Right forelimb (tissue), 1 donor: ENCODE data around the gene CNNM3.
A peak's percentile ranks its signal among the peaks of the same experiment; 100 is the strongest.
"Not testable (repeated sequence)": the region's sequence is repeated elsewhere in the genome, so short reads cannot be mapped to it uniquely, and the experiment has no call there.

Experiments
- DNase-seq: peaks from one replicate; pipeline ENCODE4 v3.0.0-alpha.2; 2018

The CNNM3 gene

DNA sequence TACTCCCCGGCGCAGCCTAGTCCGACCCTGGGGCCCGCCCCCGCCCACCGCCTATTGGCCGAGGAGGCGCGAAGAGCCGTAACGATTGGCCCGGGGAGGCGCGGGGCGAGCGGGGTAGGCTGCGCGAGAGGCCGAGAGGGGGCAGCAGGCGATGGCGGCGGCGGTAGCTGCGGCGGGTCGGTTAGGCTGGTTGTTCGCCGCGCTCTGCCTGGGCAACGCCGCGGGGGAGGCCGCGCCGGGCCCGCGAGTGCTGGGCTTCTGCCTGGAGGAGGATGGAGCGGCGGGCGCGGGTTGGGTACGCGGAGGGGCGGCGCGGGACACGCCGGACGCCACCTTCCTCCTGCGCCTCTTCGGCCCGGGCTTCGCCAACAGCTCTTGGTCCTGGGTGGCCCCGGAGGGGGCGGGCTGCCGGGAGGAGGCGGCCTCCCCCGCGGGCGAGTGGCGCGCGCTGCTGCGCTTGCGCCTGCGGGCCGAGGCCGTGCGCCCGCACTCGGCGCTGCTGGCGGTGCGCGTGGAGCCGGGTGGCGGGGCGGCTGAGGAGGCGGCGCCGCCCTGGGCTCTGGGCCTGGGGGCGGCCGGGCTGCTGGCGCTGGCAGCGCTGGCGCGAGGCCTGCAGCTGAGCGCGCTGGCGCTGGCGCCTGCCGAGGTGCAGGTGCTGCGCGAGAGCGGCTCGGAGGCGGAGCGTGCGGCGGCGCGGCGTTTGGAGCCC is at the start of gene CNNM3:
Gene CNNM3 (plus strand): TSS at position 142 of the 709 bp plus-strand sequence. CDS start 10 bp downstream, at position 152.
- DNase-seq: peak; percentile 97

DNA sequence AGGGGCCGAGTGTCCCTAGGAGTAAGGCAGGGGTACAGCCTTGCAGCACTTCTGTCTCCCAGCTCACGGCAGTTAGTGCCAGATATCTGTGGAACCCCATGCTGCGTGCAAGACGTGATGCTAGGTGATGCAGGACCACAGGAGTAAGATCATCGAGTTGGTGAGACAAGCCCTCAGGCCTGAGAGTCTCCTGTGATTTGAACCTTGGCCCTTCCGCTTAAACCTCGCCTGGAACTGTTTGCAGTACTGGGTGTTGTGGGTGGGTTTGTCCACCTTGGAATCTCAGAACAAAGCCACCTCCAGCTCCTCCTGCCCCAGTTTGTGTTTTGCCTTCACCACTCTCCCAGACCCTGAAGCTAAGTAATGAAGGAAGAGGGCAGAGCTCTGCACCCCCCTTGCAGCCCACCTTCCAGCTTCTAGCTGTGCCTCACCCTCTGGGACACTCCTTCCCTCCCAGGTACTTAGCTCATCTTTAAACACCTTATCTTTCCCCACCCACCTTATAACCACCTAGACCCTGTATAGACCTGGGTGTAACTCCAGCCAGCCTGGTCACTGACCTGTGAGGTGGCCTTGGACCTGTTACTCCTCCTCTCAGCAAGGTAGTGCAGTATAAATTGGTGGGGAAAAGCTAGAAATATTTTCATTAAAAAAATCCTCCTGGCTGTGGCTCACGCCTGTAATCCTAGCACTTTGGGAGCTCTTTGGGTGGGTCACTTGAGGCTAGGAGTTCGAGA is 48.8 kb upstream of the CNNM3 start:
- DNase-seq: no peak

DNA sequence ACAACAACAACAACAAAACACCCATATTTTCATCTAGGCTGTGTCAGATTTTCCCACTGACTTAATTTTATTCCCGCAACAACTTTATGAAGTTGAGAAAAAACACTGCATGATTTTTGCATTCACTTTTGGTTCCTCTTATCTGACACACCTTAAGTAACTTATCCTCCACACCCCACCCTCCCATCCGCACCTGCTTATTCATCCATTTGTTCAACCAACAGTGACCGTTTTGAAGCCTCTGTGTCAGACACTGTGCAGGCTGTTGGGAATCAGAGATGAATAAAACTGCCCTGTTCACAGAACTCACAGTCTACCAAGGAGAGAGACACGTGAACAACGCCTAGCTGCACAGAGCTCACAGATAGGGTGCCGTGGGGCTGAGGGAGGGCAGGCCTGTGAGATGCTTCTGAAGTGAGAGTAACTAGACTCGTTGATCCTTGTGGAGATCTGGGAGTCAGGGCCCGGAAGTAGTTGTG is 47.9 kb upstream of the CNNM3 start:
- DNase-seq: no peak

DNA sequence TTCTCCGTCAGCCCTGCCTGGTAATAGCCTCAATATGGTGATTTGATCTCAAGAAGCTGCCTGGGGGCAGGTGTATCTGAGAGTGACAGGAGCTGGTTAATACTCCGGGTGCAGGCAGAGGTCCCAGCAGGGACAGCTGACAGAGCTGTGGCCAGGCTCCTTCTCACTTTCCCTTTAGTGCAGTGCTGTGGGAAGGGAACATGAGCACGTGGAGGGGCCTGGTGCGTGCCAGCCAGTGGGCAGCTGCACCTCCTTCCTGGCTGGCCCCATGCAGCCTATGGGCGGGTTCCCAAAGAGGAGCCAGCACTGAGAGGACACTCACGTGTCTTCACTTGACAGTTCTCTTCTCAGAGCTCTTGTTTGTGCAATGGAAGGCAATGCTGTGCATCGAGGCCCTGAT is 46.3 kb upstream of the CNNM3 start:
- peak; percentile 58 for DNase-seq

DNA sequence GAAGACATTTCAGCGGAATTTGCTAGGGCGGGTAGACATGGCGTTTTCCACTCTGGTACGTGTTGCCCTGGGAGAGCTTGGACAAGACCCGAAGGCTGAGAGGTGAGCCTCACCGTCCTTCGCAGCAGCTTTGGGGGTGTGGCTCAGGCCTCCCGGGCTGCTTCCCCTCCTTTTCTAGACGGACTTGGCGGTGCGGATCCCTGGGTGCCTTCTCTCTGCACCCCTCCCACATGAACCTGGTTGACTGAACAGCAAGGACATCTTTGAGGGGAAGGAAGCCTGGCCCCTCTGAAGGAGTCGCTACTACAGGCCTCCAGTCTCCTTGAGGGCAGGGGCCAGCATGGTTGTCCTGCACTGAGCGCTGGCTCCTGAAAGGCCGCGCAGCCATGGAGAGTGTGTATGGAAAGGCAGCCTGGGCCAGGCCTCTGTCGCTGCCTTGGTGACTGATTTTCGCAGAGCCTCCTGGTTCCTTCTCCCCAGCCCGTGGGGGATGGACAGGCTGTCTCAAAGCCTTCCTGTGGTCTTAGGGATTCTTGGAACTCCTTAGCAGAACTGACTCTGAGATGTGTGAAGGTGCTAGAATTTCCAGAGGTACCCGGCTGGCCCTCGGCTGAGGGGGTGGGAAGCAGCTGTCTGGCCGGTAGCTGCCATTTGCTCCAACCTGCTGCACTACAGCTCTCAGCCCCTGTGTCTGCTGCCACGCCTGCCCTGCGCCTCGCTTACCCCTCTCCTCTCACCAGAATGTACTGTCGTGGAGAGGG is 45.4 kb upstream of the CNNM3 start:
- DNase-seq: no peak

DNA sequence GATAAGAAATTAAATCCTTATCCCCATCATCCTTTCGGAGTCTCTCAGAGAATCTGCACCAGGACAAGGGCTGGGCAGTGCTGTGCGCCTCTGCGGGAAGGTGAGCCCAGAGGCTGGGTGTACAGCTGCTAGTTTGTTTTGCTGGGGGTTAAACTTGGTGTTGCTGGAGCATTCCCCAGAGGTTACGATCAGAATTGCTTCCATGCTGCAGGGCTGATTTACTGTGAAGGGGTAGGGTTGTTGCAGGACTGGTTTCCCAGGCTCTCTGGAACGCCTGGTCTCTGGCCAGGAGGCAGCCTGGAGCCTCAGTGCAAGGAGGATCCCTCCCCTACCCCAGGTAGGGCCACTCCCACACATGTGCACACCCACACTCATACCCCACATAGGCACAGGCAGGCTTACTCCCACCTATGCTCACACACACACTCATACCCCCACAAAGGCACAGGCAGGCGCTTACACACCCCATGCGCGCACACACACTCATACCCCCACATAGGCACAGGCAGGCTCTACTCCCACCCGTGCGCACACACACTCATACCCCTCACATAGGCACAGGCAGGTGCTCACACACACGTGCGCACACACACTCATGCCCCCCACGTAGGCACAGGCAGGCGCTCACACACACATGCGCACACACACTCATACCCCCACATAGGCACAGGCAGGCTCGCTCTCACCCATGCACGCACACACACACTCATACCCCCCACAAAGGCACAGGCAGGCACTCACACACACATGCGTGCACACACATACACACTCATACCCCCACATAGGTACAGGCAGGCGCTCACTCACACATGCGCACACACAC is 44.1 kb upstream of the CNNM3 start:
- DNase-seq: no peak

DNA sequence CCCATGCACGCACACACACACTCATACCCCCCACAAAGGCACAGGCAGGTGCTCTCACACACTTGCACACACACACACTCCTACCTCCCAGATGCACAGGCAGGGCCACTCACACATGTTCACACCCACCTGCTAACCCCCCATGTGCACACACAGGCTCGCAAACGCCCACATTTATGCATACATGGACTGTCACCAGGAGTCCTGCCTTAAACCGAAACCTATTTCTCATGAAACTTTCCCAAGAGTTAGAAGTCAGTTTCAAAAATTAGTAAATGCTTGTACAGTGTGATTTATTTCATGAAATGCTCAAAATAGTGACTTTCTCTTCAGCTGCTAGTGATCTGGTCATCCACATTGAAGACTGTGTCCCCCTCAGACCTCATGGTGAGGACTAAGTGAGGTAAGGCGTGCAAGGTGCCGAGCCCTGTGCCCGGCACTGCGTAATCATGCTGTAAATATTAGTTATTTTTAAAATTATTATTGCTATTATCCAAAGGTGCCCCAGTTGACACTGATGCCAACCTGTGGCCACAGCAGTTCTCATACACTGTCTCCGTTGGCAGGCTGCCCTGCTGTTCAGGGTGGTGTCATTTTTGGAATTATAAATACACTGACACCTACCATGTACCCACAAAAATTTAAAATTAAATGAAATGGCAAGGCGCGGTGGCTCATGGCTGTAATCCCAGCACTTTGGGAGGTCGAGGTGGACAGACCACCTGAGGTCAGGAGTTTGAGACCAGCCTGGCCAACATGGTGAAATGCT is 43.0 kb upstream of the CNNM3 start:
- DNase-seq: no peak

DNA sequence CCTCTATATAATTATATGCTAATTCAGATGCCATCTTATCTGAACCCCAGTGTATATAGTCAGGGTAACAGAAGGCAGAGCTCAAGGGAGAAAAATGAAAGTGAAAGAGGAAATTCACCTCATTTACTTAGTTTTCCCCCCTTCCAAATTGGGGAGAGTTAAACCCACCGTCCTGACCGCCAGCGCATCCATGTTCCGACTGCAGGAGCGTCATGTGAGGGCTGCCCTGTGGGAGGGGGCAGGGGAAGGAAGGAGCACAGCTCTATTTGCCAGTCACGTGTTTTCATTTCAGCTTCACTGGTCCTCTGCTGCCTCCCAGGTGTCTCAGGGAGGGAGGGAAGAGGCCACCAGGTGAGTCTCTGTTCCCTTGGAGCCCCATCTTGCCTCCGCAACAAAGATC is 42.1 kb upstream of the CNNM3 start:
- DNase-seq: no peak

DNA sequence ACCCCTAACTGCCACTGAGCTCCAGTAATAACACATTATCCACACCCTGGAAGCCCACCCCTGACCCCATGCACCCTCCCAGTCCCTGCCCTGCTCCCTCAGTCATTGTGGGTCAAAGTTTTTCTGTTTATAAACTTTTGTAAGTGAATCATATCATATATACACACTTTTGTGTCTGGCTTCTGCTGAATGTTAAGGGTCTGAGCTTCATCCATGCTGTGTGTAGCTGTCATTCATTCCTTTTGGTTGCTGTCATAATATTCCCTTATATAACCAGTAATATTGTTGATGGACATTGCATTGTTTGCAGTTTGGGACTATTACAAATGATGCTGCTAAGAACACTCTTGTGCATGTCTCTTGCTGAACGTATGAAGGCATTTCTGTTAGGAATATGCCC is 40.9 kb upstream of the CNNM3 start:
- no peak for DNase-seq

DNA sequence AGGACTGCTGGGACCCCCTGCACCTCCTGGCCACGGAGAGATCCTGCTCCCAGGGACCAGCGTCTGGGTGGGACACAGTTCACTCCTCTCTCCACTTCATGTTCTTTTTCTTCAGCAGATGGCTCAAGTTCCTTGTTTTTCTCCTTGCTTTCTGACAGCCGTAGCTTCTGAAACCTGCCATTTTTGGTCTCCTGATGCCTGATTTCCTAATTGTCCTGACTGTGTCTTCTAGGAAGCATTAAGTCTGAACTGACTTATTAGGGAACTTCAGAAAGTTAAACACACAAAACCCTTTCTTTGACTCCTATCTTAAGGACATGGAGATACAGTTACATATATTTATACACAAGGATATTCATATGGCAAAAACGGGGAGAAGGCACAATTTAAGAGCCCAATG is 32.7 kb upstream of the CNNM3 start:
- DNase-seq: no peak

DNA sequence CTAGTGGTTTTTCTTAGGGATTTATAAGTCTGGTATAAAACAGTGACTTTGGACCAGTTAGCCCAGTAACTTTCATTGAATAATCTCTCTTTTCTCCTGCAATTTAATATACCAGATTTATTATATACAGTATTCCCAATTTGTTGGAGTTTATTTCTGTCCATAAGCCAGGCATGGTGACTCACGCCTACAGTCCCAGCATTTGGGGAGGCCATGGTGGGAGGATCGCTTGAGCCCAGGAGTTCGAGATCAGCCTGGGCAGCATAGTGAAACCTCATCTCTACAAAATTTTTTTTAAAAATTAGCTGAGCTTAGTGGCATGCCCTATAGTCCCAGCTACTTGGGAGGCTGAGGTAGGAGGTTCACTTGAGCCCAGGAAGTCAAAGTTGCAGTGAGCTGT is 28.7 kb upstream of the CNNM3 start:
- no peak for DNase-seq

DNA sequence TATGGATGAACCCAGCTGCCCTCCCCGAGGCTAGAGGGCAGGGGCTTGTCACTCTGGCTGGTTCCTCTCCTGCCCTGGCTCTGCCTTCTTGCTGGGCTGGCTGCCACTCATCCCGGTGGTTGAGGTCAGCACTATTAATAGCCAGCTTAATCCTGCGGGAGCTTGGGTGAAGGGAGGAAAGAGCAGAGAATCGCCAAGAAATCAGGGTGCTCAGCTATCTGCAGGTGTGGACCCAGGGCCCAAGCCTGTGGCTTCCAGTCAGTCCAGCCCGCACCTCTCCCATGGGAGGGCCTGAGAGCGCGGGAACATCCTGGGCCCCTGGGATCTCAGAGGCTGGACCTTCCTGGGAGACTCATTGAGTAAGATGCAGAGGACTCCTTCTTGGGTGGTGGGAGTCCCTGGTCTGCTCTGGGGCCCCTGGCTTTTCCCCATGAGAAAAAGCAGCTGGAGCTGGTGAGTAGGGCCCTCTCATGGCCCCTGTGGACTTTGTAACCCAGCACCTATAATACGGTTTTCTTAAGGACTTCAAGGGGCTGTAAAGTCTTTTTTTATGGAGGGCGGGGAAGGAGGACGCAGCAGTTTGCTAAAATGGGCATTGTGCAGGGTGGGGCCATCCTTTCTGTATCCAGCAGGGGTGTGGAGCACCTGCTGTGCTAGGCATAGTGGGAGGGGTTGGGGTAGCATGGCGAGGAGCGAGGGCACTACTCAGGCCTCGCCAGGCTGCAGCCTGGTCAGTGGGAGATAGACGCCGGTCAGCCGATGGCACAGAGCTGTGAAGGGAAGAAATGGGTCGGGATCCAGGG is 27.4 kb upstream of the CNNM3 start:
- no peak for DNase-seq

DNA sequence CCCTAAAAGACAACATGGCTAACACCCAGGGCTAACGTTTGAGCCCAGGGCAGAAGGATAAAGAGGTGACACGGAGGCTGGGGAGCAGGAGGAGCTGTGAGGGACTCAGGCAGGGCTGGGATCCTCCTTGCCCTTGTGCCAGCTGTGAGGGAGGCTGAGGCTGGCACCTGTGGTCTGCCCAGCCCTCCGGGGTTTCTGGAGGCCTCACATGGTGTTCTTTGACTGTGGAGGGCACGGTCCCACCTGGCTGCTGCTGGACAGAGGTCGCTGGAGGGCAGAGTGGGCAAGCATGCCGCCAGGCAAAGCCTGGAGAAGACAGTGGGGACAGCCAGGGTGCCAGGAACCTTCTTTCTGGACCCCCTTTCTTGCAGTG is 26.8 kb upstream of the CNNM3 start:
- no peak for DNase-seq

DNA sequence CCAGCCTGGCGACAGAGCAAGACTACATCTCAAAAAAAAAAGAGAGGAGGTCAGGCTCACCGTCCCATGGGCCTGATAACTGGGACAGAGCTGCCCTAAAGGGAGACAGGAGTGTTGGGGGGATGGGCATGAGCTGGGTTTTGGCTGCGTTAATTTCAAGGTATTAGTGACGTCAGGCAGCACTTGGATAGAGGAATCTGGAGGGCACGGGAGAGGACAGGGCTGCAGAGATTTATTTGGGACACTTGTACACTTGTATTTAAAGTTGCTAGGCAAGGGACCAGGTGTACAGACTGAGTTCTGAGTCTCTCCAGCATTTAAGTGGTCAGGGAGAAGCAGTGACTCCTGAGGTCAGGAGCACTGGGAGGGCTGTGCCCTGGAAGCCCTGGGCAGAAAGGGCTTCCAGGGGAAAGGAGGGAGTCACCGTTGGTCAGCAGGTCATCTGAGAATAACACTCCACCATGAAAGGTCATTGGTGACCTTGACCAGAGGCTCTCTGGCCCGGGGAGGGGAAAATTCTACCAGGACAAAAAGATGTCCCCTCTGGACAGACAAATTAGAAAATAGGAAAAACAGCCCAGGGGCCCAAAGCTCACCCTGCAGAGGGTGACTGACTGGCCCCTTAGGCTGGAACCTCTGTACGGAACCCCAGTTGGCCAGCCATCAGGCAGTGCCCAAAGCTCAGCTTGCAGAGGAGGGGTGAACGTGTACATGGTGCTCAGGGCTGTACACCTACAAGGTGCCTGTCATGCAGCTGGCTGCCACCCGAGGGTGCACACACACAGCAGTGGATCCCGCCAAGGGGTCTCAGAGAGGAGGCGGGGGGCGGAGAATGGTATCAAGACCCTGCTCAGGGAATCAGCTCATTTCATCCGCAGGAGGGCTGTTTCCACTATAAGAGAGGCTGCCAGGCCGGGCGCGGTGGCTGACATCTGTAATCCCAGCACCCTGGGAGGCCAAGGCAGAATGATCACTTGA is 23.0 kb upstream of the CNNM3 start:
- DNase-seq: no peak

DNA sequence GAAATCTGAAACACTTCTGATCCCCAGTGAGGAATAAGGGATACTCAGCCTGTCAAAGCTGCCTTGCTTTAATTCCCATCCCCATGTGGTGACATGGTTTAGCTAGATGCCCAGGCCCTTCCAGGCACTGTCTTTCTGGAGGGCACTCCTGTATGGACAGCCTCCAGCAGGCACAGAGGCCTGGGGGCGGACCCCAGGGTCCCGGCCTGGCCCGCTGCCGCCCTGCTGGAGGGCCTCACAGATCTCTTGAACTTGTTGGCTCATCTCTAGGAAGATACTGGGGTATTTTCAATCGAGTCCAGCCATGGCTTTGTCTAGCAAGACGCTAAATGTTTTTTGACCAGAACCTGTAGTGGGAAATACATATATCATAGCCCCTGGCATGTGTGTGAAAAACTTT is 21.0 kb upstream of the CNNM3 start:
- DNase-seq: no peak

DNA sequence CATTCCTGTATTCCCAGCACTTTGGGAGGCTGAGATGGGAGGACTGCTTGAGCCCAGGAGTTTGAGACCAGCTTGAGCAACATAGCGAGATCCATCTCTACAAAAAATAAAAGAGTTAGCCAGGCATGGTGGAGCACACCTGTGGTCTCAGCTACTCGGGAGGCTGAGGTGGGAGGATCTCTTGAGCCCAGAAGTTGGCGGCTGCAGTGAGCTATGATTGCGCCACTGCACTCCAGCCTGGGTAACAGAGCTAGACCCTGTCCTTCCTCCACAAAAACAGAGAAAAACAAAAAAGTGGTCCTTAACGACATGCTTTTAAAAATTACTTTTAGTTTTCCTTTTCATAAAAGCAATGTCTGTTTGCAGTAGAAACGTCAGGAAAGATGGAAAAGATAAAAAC is 19.6 kb upstream of the CNNM3 start:
- DNase-seq: not testable (repeated sequence)

DNA sequence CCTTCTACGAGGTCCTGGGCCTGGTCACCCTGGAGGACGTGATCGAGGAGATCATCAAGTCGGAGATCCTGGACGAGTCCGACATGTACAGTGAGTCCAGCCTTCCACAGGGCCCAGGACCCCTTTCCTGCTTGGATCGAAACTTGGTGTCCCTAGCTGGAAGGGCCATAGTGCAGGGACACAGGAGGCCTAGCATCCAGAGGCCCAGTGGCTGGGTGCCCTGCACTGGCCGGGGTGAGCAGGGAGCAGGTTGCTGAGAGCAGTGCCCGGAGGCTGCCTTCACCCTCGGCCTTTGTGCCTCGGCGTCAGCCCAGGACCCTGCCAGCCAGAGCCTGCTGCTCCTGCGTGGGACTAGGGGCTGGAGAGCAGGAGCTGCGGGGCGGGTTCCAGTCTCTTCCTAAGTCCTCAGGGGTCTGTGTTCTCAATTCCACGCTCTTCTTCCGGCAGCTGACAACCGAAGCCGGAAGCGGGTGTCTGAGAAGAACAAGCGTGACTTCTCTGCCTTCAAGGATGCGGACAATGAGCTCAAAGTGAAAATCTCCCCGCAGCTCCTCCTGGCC is 18.9 kb upstream of the CNNM3 start:
- no peak for DNase-seq

DNA sequence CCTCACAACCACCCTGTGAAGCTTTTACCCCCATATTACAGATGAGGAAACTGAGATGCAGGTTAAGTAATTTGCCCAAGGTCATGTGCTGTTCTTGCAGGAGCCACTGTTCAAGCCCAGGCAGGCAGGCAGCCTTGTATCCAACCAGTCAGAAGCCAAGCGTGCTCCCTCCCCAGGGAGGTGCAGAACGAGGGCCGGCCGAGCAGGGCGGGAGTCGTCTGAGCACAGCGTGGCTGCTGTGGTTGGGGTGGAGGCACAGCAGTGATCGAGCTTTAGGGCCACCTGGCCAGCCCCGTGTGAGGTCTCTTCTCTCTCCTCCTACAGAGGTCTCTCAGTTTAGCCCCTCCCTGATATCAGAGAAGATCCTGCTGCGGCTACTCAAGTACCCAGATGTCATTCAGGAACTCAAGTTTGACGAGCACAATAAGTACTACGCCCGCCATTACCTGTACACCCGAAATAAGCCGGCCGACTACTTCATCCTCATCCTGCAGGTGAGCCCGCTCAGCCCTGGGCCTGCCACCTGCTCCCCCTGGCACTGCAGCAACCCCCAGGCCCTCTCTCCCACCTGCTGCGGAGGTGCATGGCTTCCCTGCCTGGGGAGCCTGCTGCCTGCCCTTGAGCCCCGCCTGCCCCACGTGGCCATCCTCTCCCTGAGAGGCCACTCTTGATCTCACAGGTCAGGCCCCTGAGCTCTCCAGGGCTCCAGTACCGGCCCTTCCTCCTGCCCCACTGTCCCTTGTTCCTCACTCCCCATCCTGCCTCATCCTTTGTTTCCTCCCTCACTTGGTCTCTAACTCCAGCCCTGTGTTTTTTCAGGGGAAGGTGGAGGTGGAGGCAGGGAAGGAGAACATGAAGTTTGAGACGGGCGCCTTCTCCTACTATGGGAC is 17.1 kb upstream of the CNNM3 start:
- no peak for DNase-seq

DNA sequence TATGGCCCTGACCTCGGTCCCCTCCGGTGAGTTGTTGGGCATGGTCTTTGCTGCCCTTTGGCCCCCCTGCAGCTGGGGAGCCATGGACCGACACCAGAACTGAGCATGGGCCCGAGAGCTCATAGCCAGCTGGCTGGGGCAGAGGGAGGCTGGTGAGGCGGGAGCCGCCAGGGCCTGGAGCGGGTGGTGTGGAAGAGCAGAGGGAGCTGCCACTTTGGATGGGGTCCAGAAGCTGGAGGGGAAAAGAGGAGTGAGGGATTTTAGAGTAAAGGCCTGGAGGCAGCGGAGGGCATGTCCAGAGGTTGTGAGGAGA is 16.5 kb upstream of the CNNM3 start:
- no peak for DNase-seq
